DMS79 treated with DMSO at 0.1 percent for 48 hours (cell line): ENCODE data around the gene RPL7L1.

Experiments used
- DNase-seq: peaks from one replicate; lab custom pipeline; 2025; lab: John Stamatoyannopoulos, UW

RPL7L1 gene

GRCh38 chr6:42933205-42933604, 53.8 kb downstream of the RPL7L1 start:
- DNase-seq, result no peak

GRCh38 chr6:42935322-42935721, 55.9 kb downstream of the RPL7L1 start:
- DNase-seq, result no peak

- DNase-seq, result no peak
These were observed 57.0 kb downstream of the RPL7L1 start for GRCh38 chr6:42936398-42936797.

GRCh38 chr6:42937548-42938427, 58.4 kb downstream of the RPL7L1 start:
- DNase-seq, result no peak

GRCh38 chr6:42938428-42938796, 59.0 kb downstream of the RPL7L1 start:
- DNase-seq, result no peak

GRCh38 chr6:42938987-42939809, 59.8 kb downstream of the RPL7L1 start:
- DNase-seq, result no peak
